GM19240 (cell line): ENCODE results near the gene NOTCH4.
A peak's percentile ranks its signal among the peaks of the same experiment; 100 is the strongest.
"Not testable (repeated sequence)": the region's sequence is repeated elsewhere in the genome, so short reads cannot be mapped to it uniquely, and the experiment has no call there.

ENCODE experiments used
- DNase-seq: peaks from one replicate; pipeline ENCODE4 v3.0.0; 2011; ENCODE audit warnings: low spot score; ENCODE audit not compliant: insufficient read length

NOTCH4 gene

GRCh38 chr6:32223258-32224235 is at the start of gene NOTCH4:
Gene NOTCH4 (minus strand): TSS chr6:32224067. CDS start chr6:32223928, 139 bp downstream.
- no peak for DNase-seq

- no peak for DNase-seq
Observed at GRCh38 chr6:32271429-32271828, 47.6 kb upstream of the NOTCH4 start.

GRCh38 chr6:32268459-32268858 is 44.6 kb upstream of the NOTCH4 start:
- DNase-seq: not testable (repeated sequence)

- DNase-seq: no peak
Observed at GRCh38 chr6:32267035-32267434, 43.2 kb upstream of the NOTCH4 start.

GRCh38 chr6:32257262-32257661 is 33.4 kb upstream of the NOTCH4 start:
- DNase-seq: not testable (repeated sequence)

- no peak for DNase-seq
Observed at GRCh38 chr6:32255199-32256153, 31.6 kb upstream of the NOTCH4 start.

DNA sequence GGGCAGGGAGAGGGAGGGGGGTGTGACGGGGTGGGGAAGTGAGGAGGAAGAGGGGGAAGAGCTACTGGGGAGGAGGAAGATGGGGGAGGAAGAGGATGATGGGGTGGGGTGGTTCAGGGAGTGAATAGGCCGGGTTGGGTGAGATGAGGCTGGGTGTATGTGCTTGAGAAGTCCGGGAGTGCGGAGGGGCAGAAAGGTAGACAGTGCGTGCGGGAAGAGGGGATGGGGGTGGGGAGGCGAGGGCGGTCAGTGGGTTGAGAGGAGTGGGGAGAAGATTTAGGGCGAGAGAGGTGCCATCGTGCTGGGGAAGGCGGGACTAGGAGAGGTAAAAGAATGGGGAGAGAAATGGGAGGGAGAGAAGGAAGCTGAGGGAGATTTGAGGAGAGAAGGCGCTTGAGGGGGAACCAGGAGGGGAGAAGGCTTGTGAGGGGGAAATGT is 30.9 kb upstream of the NOTCH4 start:
- DNase-seq: no peak

DNA sequence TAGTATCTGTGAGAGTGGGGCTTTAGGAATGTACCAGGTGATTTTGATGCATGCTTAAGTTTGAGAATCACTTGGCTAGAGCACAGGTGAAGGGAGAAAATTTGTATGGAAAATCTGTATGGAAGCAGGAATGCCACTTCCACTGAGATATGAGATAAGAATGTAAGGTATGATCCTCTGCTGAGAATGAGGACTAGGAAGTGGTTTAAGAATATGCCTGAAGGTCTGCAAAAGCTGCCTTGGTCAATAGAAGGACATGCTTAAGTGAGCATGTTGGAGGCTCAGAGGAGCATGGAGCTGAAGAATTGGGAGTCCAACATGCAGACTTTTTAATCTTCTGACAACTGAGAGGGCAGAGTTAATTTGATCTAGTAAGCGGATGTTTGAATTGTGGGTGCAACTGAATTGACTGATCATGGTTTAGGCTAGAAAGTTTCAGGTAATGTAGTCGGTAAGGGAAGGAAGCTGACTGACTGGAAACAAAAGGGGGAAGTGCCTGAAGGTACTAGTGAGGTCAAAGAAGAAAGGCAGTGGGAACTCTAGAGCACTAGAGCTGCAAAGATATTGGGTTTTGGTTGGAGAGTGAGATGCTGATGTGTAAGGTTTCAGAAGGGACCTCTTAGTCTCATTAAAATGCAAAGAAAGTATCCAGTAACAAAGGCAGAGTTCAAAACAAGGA is 28.6 kb upstream of the NOTCH4 start:
- DNase-seq: no peak

DNA sequence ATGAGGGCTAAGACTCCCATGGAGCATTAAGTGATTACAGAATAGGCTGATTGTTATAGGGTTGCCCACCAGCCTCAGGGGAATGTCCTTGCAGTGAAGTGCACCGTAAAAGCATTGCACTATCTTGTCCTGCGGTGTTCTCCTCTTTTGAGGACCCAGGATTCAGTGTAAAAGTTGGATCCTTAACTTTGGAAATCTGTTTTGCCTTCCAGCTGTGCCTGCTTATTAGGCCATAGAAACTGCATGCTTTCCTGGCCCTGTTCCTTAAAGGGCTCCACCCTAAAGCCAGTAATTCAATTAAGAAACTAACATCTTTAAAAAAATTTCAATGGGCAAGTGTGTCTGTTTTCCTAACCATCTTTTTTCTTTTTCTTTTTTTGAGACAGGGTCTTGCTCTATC is 25.4 kb upstream of the NOTCH4 start:
- DNase-seq: no peak

DNA sequence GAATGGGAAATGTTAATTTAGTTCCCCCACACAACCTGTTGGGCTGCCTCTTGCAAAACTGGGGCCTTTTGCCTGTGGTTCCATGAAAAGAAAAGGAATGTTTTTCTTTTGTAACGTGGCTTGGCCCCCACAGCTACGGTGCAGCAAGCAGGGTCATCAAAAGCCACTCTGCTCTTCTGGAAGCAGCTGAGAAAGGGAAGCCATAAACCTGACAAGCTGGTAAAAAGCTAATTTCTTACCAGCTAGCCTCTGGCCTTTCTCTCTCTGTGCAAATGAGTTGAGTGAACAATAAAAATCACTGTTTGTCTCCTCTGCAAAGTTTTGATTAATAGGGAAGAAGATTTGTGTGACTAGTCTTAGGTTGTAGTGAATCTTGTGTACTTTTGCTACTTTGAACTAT is 23.5 kb upstream of the NOTCH4 start:
- no peak for DNase-seq

- peak; percentile 62 for DNase-seq
Observed at GRCh38 chr6:32244946-32245398, 21.1 kb upstream of the NOTCH4 start.

GRCh38 chr6:32244270-32244669 is 20.4 kb upstream of the NOTCH4 start:
- no peak for DNase-seq

GRCh38 chr6:32242318-32242813 is 18.5 kb upstream of the NOTCH4 start:
- DNase-seq: not testable (repeated sequence)

- no peak for DNase-seq
Observed at GRCh38 chr6:32240686-32241085, 16.8 kb upstream of the NOTCH4 start.

DNA sequence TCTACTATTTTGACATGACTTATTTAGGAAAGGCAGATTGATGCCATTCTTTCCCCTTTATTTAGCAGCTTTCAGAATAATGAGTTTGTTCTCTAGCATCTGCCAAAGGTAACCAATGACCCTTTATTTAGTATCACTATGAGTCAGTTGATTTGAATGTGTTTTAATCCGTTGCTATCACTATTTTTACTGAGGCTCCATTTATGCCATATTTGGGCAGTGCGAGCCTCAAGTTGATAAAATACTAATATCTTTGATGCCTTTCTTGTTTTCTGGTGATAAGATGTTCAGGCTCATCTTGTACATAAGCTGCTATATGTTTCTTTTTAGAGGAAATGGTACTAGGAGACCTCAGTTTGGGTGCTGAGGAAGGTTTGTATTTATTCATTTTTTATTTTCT is 15.6 kb upstream of the NOTCH4 start:
- no peak for DNase-seq

DNA sequence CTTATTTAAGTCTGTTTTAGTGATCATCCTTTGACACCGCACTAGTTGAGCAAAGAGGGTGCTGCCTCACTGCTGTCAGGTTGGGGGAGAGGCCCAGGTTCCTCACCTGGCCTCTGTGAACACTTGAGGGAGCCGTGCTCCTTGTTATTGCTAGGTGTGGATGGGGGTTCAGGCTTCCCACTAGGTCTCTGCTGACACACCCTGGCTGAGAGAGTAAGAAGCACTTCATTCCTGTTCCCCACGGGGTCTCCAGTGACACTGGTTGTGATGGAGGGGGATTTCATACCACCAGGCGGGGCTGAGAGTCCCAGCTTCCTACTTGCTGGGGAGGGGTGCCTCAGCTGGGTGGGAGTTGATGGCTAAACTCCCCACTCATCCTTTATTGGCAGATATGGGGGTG is 11.1 kb upstream of the NOTCH4 start:
- DNase-seq: no peak

GRCh38 chr6:32226434-32226833 is 2.6 kb upstream of the NOTCH4 start:
- no peak for DNase-seq

- peak; percentile 24 for DNase-seq
Observed at GRCh38 chr6:32224696-32225095, 829 bp upstream of the NOTCH4 start.

GRCh38 chr6:32222333-32223230 is 1.3 kb downstream of the NOTCH4 start:
- no peak for DNase-seq

- no peak for DNase-seq
Observed at GRCh38 chr6:32220021-32220420, 3.8 kb downstream of the NOTCH4 start.
